Heart left ventricle (tissue), 13 donors: Measurements from ENCODE around the gene MYO3A.

Experiments used
- POLR2A ChIP-seq, 2 donors: fragments of 450-650 bp; IDR thresholded peaks; one replicate each; pipeline ENCODE4 v1.6.1; 2017; ENCODE audit warnings: antibody characterized with exemption in 2 of 2, mild to moderate bottlenecking in 2 of 2, moderate library complexity in 2 of 2
- TF ChIP-seq, protein P1 (sequence below), 12 donors: fragments of 200-600 bp; sonication (generic) in 4 of 12; IDR thresholded peaks; one replicate each; pipeline versions ENCODE4 v1.5.0 to v1.8.0; 2018 to 2022; ENCODE audit warnings: antibody characterized with exemption in 12 of 12, mild to moderate bottlenecking in 5 of 12
- donor health status: ischemic (EF 13 %, LVEDD 7.1; RV severe dilation, severe dysfunction).
- donor health status: DM: no; HTN: yes; CAD: no.
- donor health status: DM: no; HTN: no; CAD: no.
- donor health status: ischemic (EF 25% LVEDD 6.9; RV normal size, moderate dysfunction).
- donor health status: ischemic (EF 25% LVEDD 5.7; RV mildly dilated, moderate dysfunction).
- donor health status: ischemic (EF 35%, LVEDD 5.7; RV mildly dilated, moderate dysfunction).
- donor health status: nonischemic (EF 11% LVEDD 7.7; RV severe dilation, severe dysfunction).
- donor health status: DM: yes; HTN: yes; CAD: no.
- donor health status: PGD.
- donor health status: ischemic (EF 29% LVEDD 5.4; RV normal size, mild dysfunction).
- donor health status: nonischemic (EF 23%, LVEDD 6.1; RV moderate dilation, normal function).

DNA sequence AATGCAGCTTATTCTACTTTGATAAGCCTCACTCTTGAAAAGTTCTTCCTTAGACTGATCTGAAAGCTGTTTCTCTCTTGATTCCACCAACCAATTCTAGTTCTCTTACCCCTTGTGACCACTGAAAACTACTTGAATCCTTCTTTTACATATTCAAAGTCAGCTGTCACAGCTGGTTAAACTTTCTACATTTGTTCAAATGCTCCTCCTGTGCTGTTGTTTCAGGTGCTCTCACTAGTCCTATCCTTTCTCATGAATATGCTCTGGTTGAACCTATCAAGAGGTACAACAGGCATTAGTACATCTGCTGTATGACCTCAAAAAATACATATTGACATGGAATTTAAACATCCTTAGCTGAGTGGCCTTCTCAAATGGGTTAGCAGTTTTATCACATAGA lies 91.5 kb downstream of the MYO3A start:
- TF ChIP-seq, protein P1, sequence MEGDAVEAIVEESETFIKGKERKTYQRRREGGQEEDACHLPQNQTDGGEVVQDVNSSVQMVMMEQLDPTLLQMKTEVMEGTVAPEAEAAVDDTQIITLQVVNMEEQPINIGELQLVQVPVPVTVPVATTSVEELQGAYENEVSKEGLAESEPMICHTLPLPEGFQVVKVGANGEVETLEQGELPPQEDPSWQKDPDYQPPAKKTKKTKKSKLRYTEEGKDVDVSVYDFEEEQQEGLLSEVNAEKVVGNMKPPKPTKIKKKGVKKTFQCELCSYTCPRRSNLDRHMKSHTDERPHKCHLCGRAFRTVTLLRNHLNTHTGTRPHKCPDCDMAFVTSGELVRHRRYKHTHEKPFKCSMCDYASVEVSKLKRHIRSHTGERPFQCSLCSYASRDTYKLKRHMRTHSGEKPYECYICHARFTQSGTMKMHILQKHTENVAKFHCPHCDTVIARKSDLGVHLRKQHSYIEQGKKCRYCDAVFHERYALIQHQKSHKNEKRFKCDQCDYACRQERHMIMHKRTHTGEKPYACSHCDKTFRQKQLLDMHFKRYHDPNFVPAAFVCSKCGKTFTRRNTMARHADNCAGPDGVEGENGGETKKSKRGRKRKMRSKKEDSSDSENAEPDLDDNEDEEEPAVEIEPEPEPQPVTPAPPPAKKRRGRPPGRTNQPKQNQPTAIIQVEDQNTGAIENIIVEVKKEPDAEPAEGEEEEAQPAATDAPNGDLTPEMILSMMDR (IDR thresholded peaks at IDR 0.05): no peak
- no peak for TF ChIP-seq POLR2A (IDR thresholded peaks at IDR 0.05)
